H1 (cell line): Measurements from ENCODE around the gene AIF1. TPM values are rescaled to one million over a fixed set of nuclear protein-coding genes. Genes with fewer than 3 reads are reported as not detected.

Source experiments
- CTCF ChIA-PET: fragments of 300-600 bp; sonication (Branson Sonifier 250); formaldehyde crosslinking; loops from one replicate; lab custom pipeline; 2021; ENCODE audit not compliant: partially characterized antibody; lab: Charles Lee
- POLR2A ChIA-PET: fragments of 300-600 bp; sonication (Branson Sonifier 250); formaldehyde crosslinking; loops from one replicate; lab custom pipeline; 2021; ENCODE audit warnings: inconsistent platforms; ENCODE audit not compliant: partially characterized antibody; lab: Charles Lee
- DNase-seq, 2 experiments: peaks; one replicate each; pipeline versions ENCODE4 v3.0.0 to v3.0.0-alpha.2; 2010 to 2022; ENCODE audit warnings: low spot score in 2 of 2, low read depth in 1 of 2, mixed read lengths in 1 of 2
- FAIRE-seq: peaks from 2 replicates; lab custom pipeline; 2011; peaks lifted over from hg19 to GRCh38; lab: Jason Lieb, UNC
- H2AFZ ChIP-seq: 2 replicates; pipeline ENCODE4 v1.8.1; 2012; ENCODE audit warnings: low read length, inconsistent platforms
- H2AK5ac ChIP-seq: 2 replicates; pipeline ENCODE4 v1.6.1; 2013; ENCODE audit warnings: low read depth, low read length
- H2BK120ac ChIP-seq: replicated peaks from 2 replicates; pipeline ENCODE3; 2013; ENCODE audit warnings: low read depth, low read length, inconsistent platforms
- H2BK12ac ChIP-seq: 2 replicates; pipeline ENCODE4 v1.6.1; 2013; ENCODE audit warnings: low read depth, low read length
- H2BK15ac ChIP-seq: 2 replicates; pipeline ENCODE4 v1.6.1; 2013; ENCODE audit warnings: low read length
- H2BK20ac ChIP-seq: 2 replicates; pipeline ENCODE4 v1.6.1; 2013; ENCODE audit warnings: low read length
- H2BK5ac ChIP-seq: 2 replicates; pipeline ENCODE4 v1.6.1; 2013; ENCODE audit warnings: low read depth, low read length
- H3K14ac ChIP-seq: 2 replicates; pipeline ENCODE4 v1.6.1; 2013; ENCODE audit warnings: inconsistent platforms; ENCODE audit not compliant: insufficient read length
- H3K18ac ChIP-seq: 2 replicates; pipeline ENCODE4 v1.6.1; 2013; ENCODE audit warnings: low read length; ENCODE audit errors: extremely low read depth
- H3K23ac ChIP-seq: 2 replicates; pipeline ENCODE4 v1.6.1; 2013; ENCODE audit warnings: inconsistent platforms; ENCODE audit not compliant: insufficient read length
- H3K23me2 ChIP-seq: 2 replicates; pipeline ENCODE4 v1.6.1; 2013; ENCODE audit warnings: low read depth, low read length
- H3K27ac ChIP-seq: 2 replicates; pipeline ENCODE4 v1.6.1; 2011; ENCODE audit warnings: low read depth, low read length, inconsistent platforms
- H3K27me3 ChIP-seq, 4 experiments: replicated peaks in 1 of 4; 1 replicate in 1 of 4; 2 replicates in 3 of 4; pipeline versions ENCODE4 v1.6.1 to v1.8.1; 2011 to 2013; ENCODE audit warnings: low read length in 3 of 4, mild to moderate bottlenecking in 3 of 4, inconsistent platforms in 2 of 4, mixed read lengths in 2 of 4, moderate library complexity in 1 of 4; ENCODE audit not compliant: control insufficient read depth in 3 of 4, insufficient read depth in 3 of 4; ENCODE audit errors: extremely low read depth in 1 of 4
- H3K36me3 ChIP-seq, 4 experiments: 2 replicates each; pipeline versions ENCODE4 v1.6.1 to v1.8.1; 2011 to 2013; ENCODE audit warnings: mild to moderate bottlenecking in 4 of 4, low read length in 3 of 4, moderate library complexity in 2 of 4, control low read depth in 1 of 4, inconsistent platforms in 1 of 4; ENCODE audit not compliant: insufficient read depth in 4 of 4, control insufficient read depth in 2 of 4
- H3K4ac ChIP-seq: replicated peaks from 2 replicates; pipeline ENCODE3; 2013; ENCODE audit warnings: low read length, low read depth, mixed read lengths, inconsistent platforms; ENCODE audit not compliant: insufficient read length
- H3K4me1 ChIP-seq, 4 experiments: replicated peaks in 1 of 4; 1 replicate in 1 of 4; 2 replicates in 3 of 4; pipeline versions ENCODE4 v1.6.1 to v1.8.1; 2011 to 2013; ENCODE audit warnings: low read length in 3 of 4, inconsistent platforms in 2 of 4, mixed read lengths in 1 of 4; ENCODE audit not compliant: insufficient read depth in 4 of 4, control insufficient read depth in 3 of 4
- H3K4me2 ChIP-seq, 2 experiments: 2 replicates each; pipeline versions ENCODE4 v1.6.1 to v1.8.1; 2011 to 2013; ENCODE audit warnings: low read depth in 2 of 2, low read length in 2 of 2, control low read depth in 1 of 2, inconsistent platforms in 1 of 2, mild to moderate bottlenecking in 1 of 2; ENCODE audit not compliant: insufficient read depth in 1 of 2
- H3K4me3 ChIP-seq, 4 experiments: fragments of 200-600, 300-600 bp in 1 of 4; sonication (generic), shearing (Covaris generic), sonication (Bioruptor Twin) in 1 of 4; 2 replicates each; pipeline versions ENCODE4 v1.5.1 to v1.8.1; 2011 to 2016; ENCODE audit warnings: low read length in 4 of 4, low read depth in 3 of 4, control low read depth in 2 of 4, inconsistent platforms in 2 of 4, mild to moderate bottlenecking in 2 of 4, mixed read lengths in 1 of 4, moderate library complexity in 1 of 4; ENCODE audit not compliant: insufficient read depth in 2 of 4; ENCODE audit errors: extremely low read depth in 1 of 4
- H3K56ac ChIP-seq: replicated peaks from 2 replicates; pipeline ENCODE3; 2013; ENCODE audit warnings: low read depth, mild to moderate bottlenecking, mixed read lengths, low read length, inconsistent platforms; ENCODE audit not compliant: insufficient read length
- H3K79me1 ChIP-seq: 2 replicates; pipeline ENCODE4 v1.6.1; 2013; ENCODE audit warnings: low read depth, low read length, control low read depth
- H3K79me2 ChIP-seq, 2 experiments: 2 replicates each; pipeline versions ENCODE4 v1.6.1 to v1.8.1; 2012 to 2013; ENCODE audit warnings: low read length in 2 of 2, mild to moderate bottlenecking in 2 of 2, inconsistent platforms in 1 of 2; ENCODE audit not compliant: insufficient read depth in 2 of 2, control insufficient read depth in 1 of 2
- H3K9ac ChIP-seq, 4 experiments: replicated peaks in 1 of 4; 1 replicate in 1 of 4; 2 replicates in 3 of 4; pipeline versions ENCODE4 v1.6.1 to v1.8.1; 2011 to 2013; ENCODE audit warnings: low read depth in 3 of 4, low read length in 3 of 4, control low read depth in 2 of 4, mild to moderate bottlenecking in 2 of 4, moderate library complexity in 2 of 4, inconsistent platforms in 1 of 4; ENCODE audit errors: extremely low read depth in 1 of 4
- H3K9me3 ChIP-seq, 2 experiments: 2 replicates each; pipeline versions ENCODE4 v1.6.1 to v1.8.1; 2012 to 2013; ENCODE audit warnings: mild to moderate bottlenecking in 2 of 2, moderate library complexity in 2 of 2, control low read depth in 1 of 2, inconsistent platforms in 1 of 2, low read depth in 1 of 2, low read length in 1 of 2, mixed read lengths in 1 of 2; ENCODE audit not compliant: insufficient read depth in 2 of 2
- H4K20me1 ChIP-seq, 2 experiments: replicated peaks in 1 of 2; 2 replicates each; pipeline versions ENCODE3 to v1.8.1; 2011 to 2013; ENCODE audit warnings: inconsistent platforms in 2 of 2, low read length in 2 of 2, mild to moderate bottlenecking in 1 of 2; ENCODE audit not compliant: insufficient read depth in 2 of 2, control insufficient read depth in 1 of 2
- H4K5ac ChIP-seq: 2 replicates; pipeline ENCODE4 v1.6.1; 2013; ENCODE audit warnings: low read length, low read depth, mixed read lengths, inconsistent platforms; ENCODE audit not compliant: insufficient read length
- H4K8ac ChIP-seq: 2 replicates; pipeline ENCODE4 v1.8.0; 2013; ENCODE audit warnings: mild to moderate bottlenecking, moderate library complexity, low read length, inconsistent platforms; ENCODE audit not compliant: insufficient read depth; ENCODE audit errors: extremely low read depth
- H4K91ac ChIP-seq: replicated peaks from 2 replicates; pipeline ENCODE3; 2013; ENCODE audit warnings: low read length, mixed read lengths, inconsistent platforms; ENCODE audit not compliant: insufficient read length
- POLR2AphosphoS5 ChIP-seq: IDR thresholded peaks from 2 replicates; pipeline ENCODE4 v1.6.1; 2011; ENCODE audit warnings: low read depth, low read length
- SP4 ChIP-seq: IDR thresholded peaks from 2 replicates; pipeline ENCODE4 v1.6.1; 2012; ENCODE audit warnings: low read length, inconsistent platforms
- WGBS, 2 experiments: shearing (Covaris generic) in 1 of 2; methylation state at CpG; one replicate each; pipeline versions ENCODE4 v1.1.6 to v1.1.7; 2013 to 2015; ENCODE audit warnings: low lambda C conversion rate in 2 of 2, mixed read lengths in 2 of 2, inconsistent platforms in 1 of 2, low coverage in 1 of 2, missing lambda C conversion rate in 1 of 2; ENCODE audit not compliant: insufficient replicate concordance in 2 of 2, insufficient coverage in 1 of 2, insufficient read length in 1 of 2; ENCODE audit errors: extremely low coverage in 1 of 2, missing lambda C conversion rate in 1 of 2; 5-methylcytosine and 5-hydroxymethylcytosine counted together
- polyA plus RNA-seq, 7 experiments: library from polyadenylated mRNA; depleted of rRNA in 3 of 7; stranded (reverse) in 5 of 7; unstranded in 2 of 7; fragments of >200 nt in 5 of 7; fragments of 200-250 nt in 2 of 7; gene quantifications; 1 replicate in 5 of 7; 2 replicates in 1 of 7; 4 replicates in 1 of 7; pipeline versions ENCODE4 v1.2.1 to v1.2.3, GENCODE V29; 2011 to 2013; ENCODE audit warnings: missing spikeins in 2 of 7, mixed read lengths in 2 of 7
- total RNA-seq: library from RNA; stranded (reverse); fragmentation: NEBNext Ultra II Directional; extraction: Animal tissue kit (Norgen Biotek cat#: 25700); gene quantifications from 2 replicates; pipeline ENCODE4 v1.2.1, GENCODE V29; 2021

Gene AIF1
- total and polyA plus RNA-seq, 2 of the 8 experiments (the other 6 are each of a cell fraction or from before 2014, with no cell fraction given): 6.3 to 9.8 TPM

DNA sequence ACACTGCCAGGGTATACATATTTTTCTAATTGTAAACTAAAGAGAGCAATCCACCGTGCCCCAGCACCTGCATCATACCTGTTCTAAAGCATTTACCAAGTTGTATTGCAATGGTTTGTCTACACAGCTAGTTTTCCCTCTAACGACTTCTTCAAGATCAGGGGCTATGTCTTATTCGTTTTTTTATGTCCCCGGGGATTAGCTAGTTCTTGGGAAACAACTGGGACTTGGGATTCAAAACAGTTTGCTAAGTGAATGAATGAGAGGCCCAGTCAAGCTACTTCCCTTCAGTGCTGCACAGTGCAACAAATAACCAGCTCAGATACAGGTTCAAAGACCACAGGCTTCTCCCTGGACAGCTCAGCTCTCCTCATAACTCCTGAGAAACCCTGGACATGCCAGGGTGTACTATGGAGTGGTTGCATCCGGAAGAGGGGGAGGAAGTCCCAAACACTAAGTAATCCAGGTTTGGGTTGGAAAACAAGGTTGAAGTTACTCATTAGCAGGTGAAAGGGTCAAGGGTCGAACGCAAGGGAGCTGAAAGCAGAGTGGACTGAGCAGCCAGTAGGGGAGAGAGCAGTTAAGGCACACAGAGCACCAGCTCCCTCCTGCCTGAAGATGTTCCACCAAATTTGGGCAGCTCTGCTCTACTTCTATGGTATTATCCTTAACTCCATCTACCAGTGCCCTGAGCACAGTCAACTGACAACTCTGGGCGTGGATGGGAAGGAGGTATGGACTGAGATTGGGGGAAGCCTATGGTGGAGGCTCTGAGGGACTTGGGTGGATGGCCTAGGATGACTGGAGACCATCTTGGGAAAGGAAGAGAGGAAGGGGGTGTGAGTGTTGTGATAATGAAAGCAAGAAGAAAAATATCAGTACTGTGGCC is 40.6 kb downstream of the AIF1 start, which contains the start of gene APOM:
Gene APOM (plus strand): TSS at position 546 of the 889 bp plus-strand sequence. CDS start 73 bp downstream, at position 619.
- Histone ChIP-seq H4K20me1 (peaks cover 0 to 5% of the 10 kb centered on the region in 2 experiments), H2BK5ac (no peak within 1 kb of the TSS), H3K4me3 (no peak within 1 kb of the TSS), H2BK12ac (no peak within 1 kb of the TSS), H3K18ac (no peak within 1 kb of the TSS), H4K5ac (no peak within 1 kb of the TSS), H2BK120ac (no peak within 1 kb of the TSS), H4K91ac (no peak within 1 kb of the TSS), H3K27ac (no peak within 1 kb of the TSS), H4K8ac (no peak within 1 kb of the TSS), H3K56ac (no peak within 1 kb of the TSS), H2AK5ac (no peak within 1 kb of the TSS), H3K4ac (no peak within 1 kb of the TSS), H3K9ac (no peak within 1 kb of the TSS), H3K23me2 (peaks cover 10% of the 10 kb centered on the region), H2BK15ac (no peak within 1 kb of the TSS), H3K27me3 (no peaks in the 10 kb centered on the region), H3K79me2 (peaks cover 4 to 35% of the 10 kb centered on the region in 2 experiments; a peak in 3 of 4 replicates), H3K36me3 (peaks cover 0 to 4% (median 0%) of the 10 kb centered on the region in 4 experiments; a peak in 1 of 8 replicates), H2AFZ (no peak within 1 kb of the TSS), H3K9me3 (no peaks in the 10 kb centered on the region), H3K4me2 (no peak within 1 kb of the TSS), H3K23ac (no peak within 1 kb of the TSS), H3K79me1 (peaks cover 9% of the 10 kb centered on the region), H2BK20ac (no peak within 1 kb of the TSS), H3K14ac (no peak within 1 kb of the TSS), H3K4me1 (peaks cover 0 to 12% (median 3%) of the 10 kb centered on the region in 4 experiments; a peak in 4 of 7 replicates)
- CTCF ChIA-PET: interaction anchor here (1.0 to 5.2 kb wide), 5 partner anchors 9 to 117 kb away, joined by 3 to 38 read pairs (median 4); partner anchors contain the start of genes CSNK2B and GPANK1
- POLR2A ChIA-PET: interaction anchor here (1.2 to 25.5 kb wide), 12 partner anchors 8 to 179 kb away, joined by 3 to 883 read pairs (median 8); partner anchors contain the start of genes AIF1, C6orf47, CSNK2B and DDX39B
- FAIRE-seq (no peak), DNase-seq (no peak)
- TF ChIP-seq SP4 (no peak), POLR2AphosphoS5 (0 out of 2 replicates have a peak, but pooled peaks have one; percentile 33)
- WGBS, 2 experiments: 86% methylated on average over 8 of the region's 8 CpGs; no CpG with 5 or more reads in 1 of the 2 experiments
